Measurements from ENCODE around the gene HOXB4.

The HOXB4 gene

DNA sequence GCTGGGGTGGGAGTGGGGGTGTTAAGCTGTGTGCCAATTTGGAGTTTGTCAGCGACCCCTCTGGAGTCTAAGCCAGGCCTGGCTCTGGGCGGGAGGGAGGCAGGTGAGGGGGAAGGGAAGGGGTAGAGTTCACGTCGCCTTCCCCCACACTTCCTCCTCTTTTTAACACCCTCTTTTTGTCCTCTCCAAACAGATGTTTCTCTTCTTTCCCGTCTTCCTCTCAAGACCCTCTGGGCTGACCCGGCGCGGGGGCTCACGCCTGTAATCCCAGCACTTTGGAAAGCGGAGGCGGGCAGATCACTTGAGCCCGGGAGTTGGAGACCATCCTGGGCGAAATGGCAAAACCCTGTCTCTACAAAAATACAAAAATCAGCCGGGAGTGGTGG lies 50.6 kb downstream of the HOXB4 start:
- FAIRE-seq = no peak

DNA sequence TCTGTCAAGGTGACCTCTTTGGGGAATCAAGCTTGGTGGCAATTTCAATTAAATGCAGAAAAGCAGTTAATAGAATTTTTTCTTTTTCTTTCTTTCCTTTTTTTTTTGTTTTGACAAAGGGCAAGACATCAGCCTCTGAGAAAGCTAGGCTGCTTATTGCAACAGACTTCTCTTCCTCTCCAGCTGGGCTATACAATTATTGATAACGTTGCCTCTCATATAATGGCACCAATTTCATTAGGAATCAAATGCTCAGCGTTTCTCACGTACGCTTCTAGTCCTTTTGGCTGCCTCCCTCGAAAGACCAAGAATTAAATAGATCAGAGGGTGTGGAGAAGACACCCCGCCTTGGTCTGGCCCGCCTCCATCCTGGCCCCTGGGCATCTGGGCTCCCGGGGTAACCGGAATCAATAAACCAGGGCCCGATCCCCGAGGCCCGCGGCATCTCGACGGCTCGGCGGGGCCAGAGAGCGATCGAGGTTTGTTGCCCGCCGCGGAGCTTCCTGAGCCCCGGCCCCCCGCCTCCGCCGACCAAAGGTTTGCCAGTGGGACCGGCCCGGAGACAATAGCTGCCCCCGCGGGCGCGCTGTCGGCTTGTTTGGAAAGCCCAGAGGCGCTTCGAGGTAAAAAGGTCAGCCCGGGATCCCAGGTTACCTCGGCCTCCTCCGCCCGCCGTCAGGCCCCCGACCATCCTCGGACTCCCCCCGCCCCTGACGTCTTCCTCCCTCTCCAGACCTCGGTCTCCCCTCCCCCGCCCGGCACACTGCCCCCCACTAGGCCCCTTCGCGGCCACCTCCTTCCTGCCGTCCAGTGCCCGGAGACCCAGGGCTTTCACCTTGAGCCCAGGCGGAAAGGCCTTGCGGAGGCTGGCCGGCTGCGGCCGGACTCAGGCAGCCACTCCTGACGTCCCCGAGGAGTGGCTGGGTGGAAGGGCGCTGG lies 51.3 kb downstream of the HOXB4 start:
- no peak for FAIRE-seq
